Astrocyte of the cerebellum (primary cell): ENCODE measurements around the gene OR52W1.
"Not testable (repeated sequence)": the region's sequence is repeated elsewhere in the genome, so short reads cannot be mapped to it uniquely, and the experiment has no call there.

Source experiments
- DNase-seq: peaks from one replicate; pipeline ENCODE4 v3.0.0-alpha.2; 2011; ENCODE audit warnings: low read depth
- H3K4me3 ChIP-seq: 2 replicates; pipeline ENCODE4 v1.5.1; 2011; ENCODE audit warnings: mild to moderate bottlenecking, low read depth, low read length, moderate library complexity
- in situ Hi-C: cut with HindIII; loops from 2 replicates; pipeline ENCODE4 v1.10.0; 2017; ENCODE audit warnings: low sequenced_read_pairs
- TF ChIP-seq, protein P1 (sequence below): IDR thresholded peaks from 2 replicates; pipeline ENCODE4 v1.5.1; 2012; ENCODE audit warnings: low read length, low read depth, moderate library complexity, mild to moderate bottlenecking; ENCODE audit errors: missing control alignments

OR52W1 gene

DNA sequence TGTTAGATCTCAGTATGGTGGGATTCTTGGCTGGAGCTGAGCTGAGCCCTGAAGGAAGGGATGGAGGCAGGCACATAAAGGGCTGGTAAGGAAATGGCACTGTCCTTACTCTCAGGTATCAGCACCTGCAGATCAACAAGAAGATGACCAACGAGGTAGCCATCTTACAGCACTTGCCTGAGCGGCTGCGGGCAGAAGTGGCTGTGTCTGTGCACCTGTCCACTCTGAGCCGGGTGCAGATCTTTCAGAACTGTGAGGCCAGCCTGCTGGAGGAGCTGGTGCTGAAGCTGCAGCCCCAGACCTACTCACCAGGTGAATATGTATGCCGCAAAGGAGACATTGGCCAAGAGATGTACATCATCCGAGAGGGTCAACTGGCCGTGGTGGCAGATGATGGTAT is 42.3 kb downstream of the OR52W1 start:
- no peak overlapping the region for H3K4me3 ChIP-seq
- TF ChIP-seq, protein P1, sequence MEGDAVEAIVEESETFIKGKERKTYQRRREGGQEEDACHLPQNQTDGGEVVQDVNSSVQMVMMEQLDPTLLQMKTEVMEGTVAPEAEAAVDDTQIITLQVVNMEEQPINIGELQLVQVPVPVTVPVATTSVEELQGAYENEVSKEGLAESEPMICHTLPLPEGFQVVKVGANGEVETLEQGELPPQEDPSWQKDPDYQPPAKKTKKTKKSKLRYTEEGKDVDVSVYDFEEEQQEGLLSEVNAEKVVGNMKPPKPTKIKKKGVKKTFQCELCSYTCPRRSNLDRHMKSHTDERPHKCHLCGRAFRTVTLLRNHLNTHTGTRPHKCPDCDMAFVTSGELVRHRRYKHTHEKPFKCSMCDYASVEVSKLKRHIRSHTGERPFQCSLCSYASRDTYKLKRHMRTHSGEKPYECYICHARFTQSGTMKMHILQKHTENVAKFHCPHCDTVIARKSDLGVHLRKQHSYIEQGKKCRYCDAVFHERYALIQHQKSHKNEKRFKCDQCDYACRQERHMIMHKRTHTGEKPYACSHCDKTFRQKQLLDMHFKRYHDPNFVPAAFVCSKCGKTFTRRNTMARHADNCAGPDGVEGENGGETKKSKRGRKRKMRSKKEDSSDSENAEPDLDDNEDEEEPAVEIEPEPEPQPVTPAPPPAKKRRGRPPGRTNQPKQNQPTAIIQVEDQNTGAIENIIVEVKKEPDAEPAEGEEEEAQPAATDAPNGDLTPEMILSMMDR, result no peak
- no peak for DNase-seq
- in situ Hi-C loops, result no loop called here

- no peak for DNase-seq
- TF ChIP-seq, protein P1, result no peak
- no peak overlapping the region for H3K4me3 ChIP-seq
- in situ Hi-C loops, result no loop called here
Measured at GRCh38 chr11:6245536-6245935, 46.5 kb downstream of the OR52W1 start.

DNA sequence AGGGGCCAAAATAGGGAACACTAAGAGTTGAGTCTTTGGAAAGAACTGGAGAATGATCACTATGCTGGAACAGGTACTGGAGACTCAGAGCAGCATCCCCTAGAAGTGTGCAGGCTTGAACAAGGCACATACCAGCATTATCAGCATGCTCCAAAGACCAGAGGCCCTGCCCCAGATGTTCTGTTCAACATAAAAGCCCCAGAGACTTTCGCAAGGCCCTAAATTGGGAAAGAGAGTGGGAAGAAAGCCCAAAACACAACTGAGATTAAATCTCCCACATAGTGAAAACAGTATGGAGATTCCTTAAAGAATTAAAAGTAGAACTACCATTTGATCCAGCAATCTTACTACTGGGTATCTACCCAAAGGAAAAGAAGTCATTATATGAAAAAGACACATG is 49.2 kb downstream of the OR52W1 start:
- no peak for DNase-seq
- TF ChIP-seq, protein P1, result no peak
- H3K4me3 ChIP-seq, result no peak overlapping the region
- in situ Hi-C loops, result no loop called here

DNA sequence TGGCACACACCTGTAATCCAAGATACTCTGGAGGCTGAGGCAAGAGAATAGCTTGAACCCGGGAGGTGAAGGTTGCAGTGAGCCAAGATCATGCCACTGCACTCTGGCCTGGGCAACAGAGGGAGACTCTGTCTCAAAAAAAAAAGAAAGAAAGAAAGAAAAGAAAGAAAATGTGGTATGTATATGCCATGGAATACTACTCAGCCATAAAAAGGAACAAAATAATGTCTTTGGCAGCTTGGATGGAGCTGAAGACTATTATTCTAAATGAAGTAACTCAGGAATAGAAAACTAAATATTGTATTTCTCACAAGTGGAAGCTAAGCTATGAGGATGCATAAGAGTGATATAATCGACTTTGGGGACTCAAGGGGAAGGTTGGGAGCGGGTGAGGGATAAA is 49.9 kb downstream of the OR52W1 start:
- H3K4me3 ChIP-seq, in situ Hi-C loops, DNase-seq: not testable (repeated sequence)
